ENCODE measurements around the gene NAA10. TPM values are rescaled to one million over a fixed set of nuclear protein-coding genes. Genes with fewer than 3 reads are reported as not detected.

NAA10 gene
- total RNA-seq (2022; extraction: Qiagen RNA extraction): 197 to 239 TPM (median 216 TPM) in 5 replicates

GRCh38 chrX:153934762-153935325 is at the start of gene NAA10:
Gene NAA10, minus strand, starts transcription at chrX:153935037. Its CDS starts 133 bp downstream, at chrX:153934904.

GRCh38 chrX:153972368-153973126 is 37.7 kb upstream of the NAA10 start, which contains the start of gene TMEM187:
Gene TMEM187, plus strand, starts transcription at chrX:153972754. Its CDS starts 9,309 bp downstream, at chrX:153982063.

DNA sequence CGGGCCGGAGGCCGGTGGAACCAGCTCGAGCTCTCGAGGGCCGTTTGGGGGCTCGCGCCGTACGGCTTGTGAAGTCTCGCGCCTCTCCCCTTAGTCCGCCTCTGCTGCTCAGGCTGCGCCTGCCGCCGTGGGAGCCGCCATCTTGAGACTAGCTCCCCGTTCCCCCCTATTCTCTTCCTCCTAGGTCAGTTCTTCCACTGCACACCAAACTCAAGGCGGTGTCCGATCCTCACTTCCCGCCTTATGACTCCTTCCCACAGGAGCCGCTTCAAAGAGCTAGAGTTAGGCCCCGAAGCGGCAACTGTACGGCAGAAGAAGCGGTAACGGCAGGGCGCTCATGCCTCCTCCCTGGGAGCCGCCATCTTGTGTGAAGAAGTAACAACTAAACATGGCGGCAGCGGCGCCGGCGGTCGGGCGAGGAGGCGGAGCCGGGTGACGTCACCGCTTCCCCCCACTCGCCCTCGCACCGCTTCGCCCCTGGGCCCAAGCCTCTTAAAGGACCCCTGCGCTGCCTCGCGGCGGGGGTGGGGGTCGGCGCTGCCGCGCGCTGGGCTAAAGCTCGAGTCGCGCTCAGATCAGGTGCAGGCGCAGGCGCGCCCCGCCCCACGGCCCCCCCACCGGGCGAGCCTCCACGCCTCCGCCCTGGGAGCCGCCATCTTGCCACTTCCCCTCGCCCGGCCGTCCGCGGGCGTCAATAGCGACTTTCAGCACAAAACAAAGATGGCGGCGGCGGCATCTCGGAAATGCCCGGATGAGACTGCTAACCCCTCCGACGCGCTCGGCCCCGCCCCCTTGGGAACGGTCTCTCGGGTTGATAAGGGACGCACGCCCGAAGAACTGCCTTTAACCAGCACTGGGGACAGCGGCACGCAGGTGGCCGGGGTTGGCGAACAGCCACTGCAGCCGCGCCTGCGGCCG is 36.9 kb upstream of the NAA10 start, which contains the start of gene HCFC1:
Gene HCFC1 (minus strand): TSS at position 369 of the 918 bp plus-strand sequence. CDS start 978 bp downstream, outside the sequence.

DNA sequence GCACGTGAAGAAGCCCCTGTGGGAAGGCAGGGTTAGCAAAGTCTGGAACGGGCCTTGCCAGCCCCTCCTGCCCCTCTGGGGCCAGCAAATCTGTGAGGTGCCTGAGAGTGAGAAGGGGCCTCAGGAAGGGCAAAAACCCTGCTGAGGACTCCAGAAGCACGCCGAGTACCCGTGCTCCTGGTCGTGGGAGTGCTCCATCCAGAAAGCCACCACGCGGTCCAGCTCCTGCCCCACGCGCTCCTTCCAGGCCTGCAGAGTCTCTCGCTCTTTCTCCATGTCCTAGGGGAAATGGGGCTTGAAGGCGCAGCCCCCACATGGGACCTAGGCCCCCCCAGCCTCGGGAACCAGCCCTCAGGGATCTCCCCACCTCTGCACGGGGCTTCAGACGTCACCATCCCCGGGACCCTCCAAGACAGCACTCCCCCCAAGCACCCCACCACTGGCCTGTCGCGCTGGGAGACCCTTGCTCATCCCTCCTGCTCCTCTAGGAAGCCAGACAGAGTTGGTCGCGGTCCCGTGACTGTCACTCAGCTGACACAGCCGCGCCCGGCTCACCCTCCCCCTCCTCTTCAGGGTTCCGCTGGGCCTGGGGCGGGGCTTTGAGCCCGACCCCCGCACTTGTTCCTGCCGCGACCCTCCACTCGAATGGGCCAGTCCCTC is 9.4 kb upstream of the NAA10 start, which contains the start of gene RENBP:
Gene RENBP (minus strand): TSS at position 504 of the 660 bp plus-strand sequence. CDS start 33 bp downstream, at position 471.

DNA sequence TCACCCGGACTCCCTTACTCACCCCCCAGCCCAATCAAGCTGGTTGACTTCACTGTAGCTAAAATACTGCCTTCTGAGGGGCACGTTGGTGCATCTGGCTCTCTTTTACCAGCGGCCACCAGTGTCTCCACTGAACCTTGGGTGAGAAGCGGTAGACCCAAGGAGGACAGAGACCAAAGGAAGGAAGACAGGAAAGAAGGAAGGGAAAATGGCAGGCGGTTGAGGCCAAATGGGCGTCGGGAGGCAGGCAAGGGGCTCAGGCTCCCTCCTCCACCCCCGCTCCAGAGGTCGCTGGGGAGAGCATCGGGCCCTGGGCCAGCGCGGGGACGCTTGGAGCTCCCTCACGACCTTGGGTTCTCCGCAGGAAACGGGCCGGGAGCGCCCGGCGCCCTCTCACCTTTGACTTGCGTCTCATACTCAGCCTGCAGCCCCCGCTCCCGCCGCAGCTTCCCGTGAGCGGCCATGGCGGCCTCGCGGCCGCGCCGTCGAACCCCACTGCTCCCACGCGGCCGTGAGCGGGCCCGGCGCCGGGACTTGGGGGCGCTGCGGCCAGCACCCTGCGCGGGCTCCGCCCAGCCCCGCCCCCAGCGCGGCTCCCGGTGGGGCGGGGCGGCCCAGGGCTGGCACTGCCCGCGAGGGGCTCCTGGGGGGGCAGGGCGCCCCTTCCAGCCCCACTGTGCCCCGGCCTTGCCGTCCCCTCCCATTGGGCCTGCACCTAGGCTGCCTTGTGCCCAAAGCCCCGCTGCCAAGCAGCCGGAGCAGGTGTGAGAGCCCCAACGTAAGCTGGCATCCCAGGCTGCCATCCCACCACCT is 8.9 kb downstream of the NAA10 start, which contains the start of gene ARHGAP4:
Gene ARHGAP4 (minus strand): TSS at position 526 of the 813 bp plus-strand sequence. CDS start 62 bp downstream, at position 464.

DNA sequence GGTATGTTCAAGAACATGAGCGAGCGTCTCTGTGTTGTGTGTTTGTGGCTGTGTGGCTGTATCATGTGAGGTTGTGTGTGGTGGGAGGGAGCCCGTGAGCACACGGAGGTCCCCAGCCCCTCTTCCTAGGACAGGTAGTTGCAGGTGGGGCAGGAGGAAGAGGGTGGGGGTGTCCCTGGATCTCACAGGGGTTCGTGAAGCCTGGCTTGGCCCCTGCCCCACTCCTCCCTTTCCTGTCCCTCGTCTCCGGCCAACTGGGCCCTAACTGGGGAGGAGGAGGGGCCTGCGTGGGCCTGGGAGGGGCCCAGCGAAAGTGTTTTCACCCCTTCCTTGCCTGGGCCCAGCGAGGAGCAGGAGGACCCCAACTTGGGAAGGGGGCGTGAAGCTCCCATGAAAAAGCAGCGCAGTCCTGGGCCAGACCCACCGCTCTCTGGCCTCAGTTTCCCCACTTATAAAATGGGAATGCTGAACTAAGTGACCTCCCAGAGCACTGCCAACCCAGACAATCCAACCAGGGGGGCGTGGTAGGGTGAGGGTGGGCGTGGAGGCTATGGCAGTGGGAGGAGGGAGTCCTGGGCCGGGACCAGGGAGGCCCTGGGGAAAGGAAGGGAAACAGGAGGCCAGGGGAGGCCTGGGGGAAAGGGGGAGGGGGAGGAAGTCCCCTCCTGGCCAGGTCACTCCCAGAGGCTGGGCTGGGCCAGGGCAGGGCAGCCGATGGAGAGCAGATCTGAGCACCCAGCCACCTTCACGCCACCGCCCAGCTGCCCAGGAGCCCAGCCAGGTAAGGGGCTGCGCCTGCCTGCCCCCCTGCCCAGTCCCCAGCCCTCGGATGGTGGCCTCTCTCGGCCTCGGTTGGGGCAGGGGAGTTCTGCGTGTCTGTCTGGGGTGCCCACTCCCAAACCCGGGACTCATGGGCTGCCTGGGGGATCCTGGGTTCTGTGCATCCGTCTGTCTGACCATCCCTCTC is 30.6 kb downstream of the NAA10 start, which contains the start of gene AVPR2:
Gene AVPR2 (plus strand): TSS at position 683 of the 967 bp plus-strand sequence. CDS start 473 bp downstream, outside the sequence.

GRCh38 chrX:153885968-153886903 is 48.6 kb downstream of the NAA10 start, which contains the start of gene L1CAM:
Gene L1CAM, minus strand, starts transcription at chrX:153886173. Its CDS starts 10,337 bp downstream, at chrX:153875836.

Other genes with a start within 250 kb of the NAA10 start
- gene SLC6A8, start 247.1 kb downstream of the NAA10 start, total RNA-seq (2022; extraction: Qiagen RNA extraction): 10.0 to 14.5 TPM (median 12.6 TPM) in 5 replicates
- 351 to 491 TPM (median 368 TPM) in 5 replicates for gene BCAP31, start 210.7 kb downstream of the NAA10 start, total RNA-seq (2022; extraction: Qiagen RNA extraction)
- 2.5 to 4.0 TPM (median 3.6 TPM) in 5 replicates for gene ABCD1, start 210.2 kb downstream of the NAA10 start, total RNA-seq (2022; extraction: Qiagen RNA extraction)
- 3.1 to 4.0 TPM (median 3.6 TPM) in 5 replicates for gene PLXNB3, start 170.8 kb downstream of the NAA10 start, total RNA-seq (2022; extraction: Qiagen RNA extraction)
- 0.02 to 0.13 TPM (median 0.05 TPM) in 4 of 5 replicates, not detected in the other for gene SRPK3, start 154.0 kb downstream of the NAA10 start, total RNA-seq (2022; extraction: Qiagen RNA extraction)
- gene IDH3G, start 140.7 kb downstream of the NAA10 start, total RNA-seq (2022; extraction: Qiagen RNA extraction): 58.1 to 62.0 TPM (median 60.2 TPM) in 5 replicates
- 313 to 452 TPM (median 397 TPM) in 5 replicates for gene SSR4, start 140.4 kb downstream of the NAA10 start, total RNA-seq (2022; extraction: Qiagen RNA extraction)
- gene PDZD4, start 104.5 kb downstream of the NAA10 start, total RNA-seq (2022; extraction: Qiagen RNA extraction): 2.9 to 3.7 TPM (median 3.4 TPM) in 5 replicates
- 16.9 to 22.0 TPM (median 19.7 TPM) in 5 replicates for gene L1CAM, start 48.9 kb downstream of the NAA10 start, total RNA-seq (2022; extraction: Qiagen RNA extraction)
- gene AVPR2, start 30.4 kb downstream of the NAA10 start, total RNA-seq (2022; extraction: Qiagen RNA extraction): 0.07 TPM in 1 of 5 replicates, not detected in the others
- gene ARHGAP4, start 8.8 kb downstream of the NAA10 start, total RNA-seq (2022; extraction: Qiagen RNA extraction): 1.3 to 2.1 TPM (median 1.4 TPM) in 5 replicates
- 0.10 to 0.36 TPM (median 0.18 TPM) in 4 of 5 replicates, not detected in the other for gene RENBP, start 9.6 kb upstream of the NAA10 start, total RNA-seq (2022; extraction: Qiagen RNA extraction)
- gene HCFC1, start 36.8 kb upstream of the NAA10 start, total RNA-seq (2022; extraction: Qiagen RNA extraction): 34.4 to 39.5 TPM (median 36.7 TPM) in 5 replicates
- gene TMEM187, start 37.7 kb upstream of the NAA10 start, total RNA-seq (2022; extraction: Qiagen RNA extraction): 5.2 to 7.2 TPM (median 5.4 TPM) in 5 replicates
- gene IRAK1, start 84.9 kb upstream of the NAA10 start, total RNA-seq (2022; extraction: Qiagen RNA extraction): 201 to 219 TPM (median 215 TPM) in 5 replicates
- 18.5 to 21.0 TPM (median 19.3 TPM) in 5 replicates for gene MECP2, start 162.7 kb upstream of the NAA10 start, total RNA-seq (2022; extraction: Qiagen RNA extraction)
- gene OPN1LW, start 209.2 kb upstream of the NAA10 start, total RNA-seq (2022; extraction: Qiagen RNA extraction): not detected in 5 replicates
- not detected in 5 replicates for gene OPN1MW, start 247.6 kb upstream of the NAA10 start, total RNA-seq (2022; extraction: Qiagen RNA extraction)